ENCODE results near the gene DBF4B.
"Not testable (repeated sequence)": the region's sequence is repeated elsewhere in the genome, so short reads cannot be mapped to it uniquely, and the experiment has no call there.

The DBF4B gene

GRCh38 chr17:44734272-44734671, 25.8 kb downstream of the DBF4B start:
- no peak for DNase-seq (ENCODE audit: low read depth in 2 of 2)

GRCh38 chr17:44736551-44737240, 28.2 kb downstream of the DBF4B start:
- DNase-seq (ENCODE audit: low read depth in 2 of 2) = no peak

- DNase-seq (ENCODE audit: low read depth in 2 of 2) = no peak
These were observed 29.9 kb downstream of the DBF4B start for GRCh38 chr17:44738214-44738906.

- DNase-seq (ENCODE audit: low read depth in 2 of 2) = no peak
These were observed 32.9 kb downstream of the DBF4B start for GRCh38 chr17:44741316-44741715.

- no peak for DNase-seq (ENCODE audit: low read depth in 2 of 2)
These were observed 36.8 kb downstream of the DBF4B start for GRCh38 chr17:44745301-44745700.

GRCh38 chr17:44745738-44746137, 37.3 kb downstream of the DBF4B start:
- not testable (repeated sequence) for DNase-seq (ENCODE audit: low read depth in 2 of 2)

GRCh38 chr17:44747566-44747965, 39.1 kb downstream of the DBF4B start:
- DNase-seq (ENCODE audit: low read depth in 2 of 2) = no peak

- no peak for DNase-seq (ENCODE audit: low read depth in 2 of 2)
These were observed 40.9 kb downstream of the DBF4B start for GRCh38 chr17:44749076-44749979.

- DNase-seq (ENCODE audit: low read depth in 2 of 2) = no peak
These were observed 41.5 kb downstream of the DBF4B start for GRCh38 chr17:44749980-44750318.

GRCh38 chr17:44751331-44751730, 42.9 kb downstream of the DBF4B start:
- no peak for DNase-seq (ENCODE audit: low read depth in 2 of 2)

- no peak for DNase-seq (ENCODE audit: low read depth in 2 of 2)
These were observed 43.3 kb downstream of the DBF4B start for GRCh38 chr17:44751806-44752205.

- DNase-seq (ENCODE audit: low read depth in 2 of 2) = no peak
These were observed 44.7 kb downstream of the DBF4B start for GRCh38 chr17:44752953-44753861.

GRCh38 chr17:44754276-44754675, 45.8 kb downstream of the DBF4B start:
- DNase-seq (ENCODE audit: low read depth in 2 of 2) = no peak

GRCh38 chr17:44755180-44755579, 46.7 kb downstream of the DBF4B start:
- DNase-seq (ENCODE audit: low read depth in 2 of 2) = not testable (repeated sequence)

- no peak for DNase-seq (ENCODE audit: low read depth in 2 of 2)
These were observed 48.8 kb downstream of the DBF4B start for GRCh38 chr17:44757045-44757917.

GRCh38 chr17:44757918-44758413, 49.5 kb downstream of the DBF4B start:
- no peak for DNase-seq (ENCODE audit: low read depth in 2 of 2)

GRCh38 chr17:44758414-44759085, 50.1 kb downstream of the DBF4B start, which contains the start of gene ADAM11:
TSS of gene ADAM11 (plus strand) at chr17:44758988. CDS start at chr17:44759200, 212 bp downstream.
- no peak for DNase-seq (ENCODE audit: low read depth in 2 of 2)

GRCh38 chr17:44759086-44759915, 50.8 kb downstream of the DBF4B start:
- DNase-seq (ENCODE audit: low read depth in 2 of 2) = no peak

GRCh38 chr17:44759916-44760243, 51.4 kb downstream of the DBF4B start:
- DNase-seq (ENCODE audit: low read depth in 2 of 2) = no peak
